Colonic mucosa (tissue), 4 donors: Measurements from ENCODE around the gene CLIC6. TPM values are rescaled to one million over a fixed set of nuclear protein-coding genes. Genes with fewer than 3 reads are reported as not detected.

Experiments used
- DNase-seq: peaks from one replicate; pipeline ENCODE4 v3.0.0-alpha.2; 2020
- H3K27ac ChIP-seq: fragments of 200-600 bp; one replicate; pipeline ENCODE4 v1.8.0; 2021
- H3K27me3 ChIP-seq: fragments of 200-600 bp; one replicate; pipeline ENCODE4 v1.8.0; 2021
- H3K36me3 ChIP-seq: fragments of 200-600 bp; one replicate; pipeline ENCODE4 v1.8.0; 2021
- H3K4me1 ChIP-seq: fragments of 200-600 bp; one replicate; pipeline ENCODE4 v1.8.0; 2021; ENCODE audit warnings: mild to moderate bottlenecking
- H3K4me3 ChIP-seq: fragments of 200-600 bp; one replicate; pipeline ENCODE4 v1.8.0; 2021
- H3K9ac ChIP-seq, 2 donors: one replicate each; pipeline ENCODE4 v1.7.0; 2013; ENCODE audit warnings: control low read depth in 2 of 2, low read depth in 2 of 2, low read length in 2 of 2
- H3K9me3 ChIP-seq: fragments of 200-600 bp; one replicate; pipeline ENCODE4 v1.8.0; 2021
- intact Hi-C: fragments of 100-400 bp; cut with DNase I; formaldehyde crosslinking; loops from one replicate; pipeline ENCODE4 v1.14.1; 2022
- total RNA-seq, 2 donors: library from RNA; stranded (reverse); fragmentation: NEBNext Ultra II Directional in 1 of 2; extraction: Animal tissue kit (Norgen Biotek cat#: 25700) in 1 of 2; gene quantifications; one replicate each; pipeline ENCODE4 v1.2.1, GENCODE V29; 2021
- TF ChIP-seq, protein P1 (sequence below): fragments of 200-600 bp; IDR thresholded peaks from one replicate; pipeline ENCODE4 v1.8.0; 2022; ENCODE audit warnings: antibody characterized with exemption, mild to moderate bottlenecking
- donor health status: healthy.
- donor health status: DM: no; HTN: no; CAD: no.
- donor health status: DM: no; HTN: no; CAD: no.

Gene CLIC6
- total RNA-seq, 2 donors from 2014 or later = 9.4 to 12.8 TPM

DNA sequence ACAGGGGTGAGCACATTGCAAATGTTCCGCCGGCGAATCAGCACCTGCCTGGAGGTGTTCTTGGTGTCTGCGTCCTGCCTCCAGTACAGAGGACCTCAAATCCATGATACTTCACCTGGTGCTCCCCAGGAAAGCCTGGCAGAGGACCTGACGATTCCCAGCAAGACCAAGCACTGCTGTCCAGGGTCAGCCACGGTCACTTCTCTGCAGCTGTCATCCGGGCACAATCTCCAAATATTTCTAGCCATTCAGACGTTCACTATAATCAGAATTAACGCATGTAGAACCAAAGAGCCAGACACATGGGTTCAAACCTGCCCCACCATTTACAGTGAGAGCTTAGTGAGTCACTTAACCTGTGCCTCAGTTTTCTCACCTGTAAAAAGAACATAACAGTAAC, 74.5 kb downstream of the CLIC6 start:
- Histone ChIP-seq H3K9ac (no peak overlapping the region), H3K4me3 (no peak overlapping the region), H3K27ac (no peak overlapping the region), H3K4me1 (peaks cover 5% of the 10 kb centered on the region), H3K27me3 (no peaks in the 10 kb centered on the region), H3K36me3 (no peaks in the 10 kb centered on the region), H3K9me3 (no peaks in the 10 kb centered on the region)
- DNase-seq = no peak
- TF ChIP-seq, protein P1, sequence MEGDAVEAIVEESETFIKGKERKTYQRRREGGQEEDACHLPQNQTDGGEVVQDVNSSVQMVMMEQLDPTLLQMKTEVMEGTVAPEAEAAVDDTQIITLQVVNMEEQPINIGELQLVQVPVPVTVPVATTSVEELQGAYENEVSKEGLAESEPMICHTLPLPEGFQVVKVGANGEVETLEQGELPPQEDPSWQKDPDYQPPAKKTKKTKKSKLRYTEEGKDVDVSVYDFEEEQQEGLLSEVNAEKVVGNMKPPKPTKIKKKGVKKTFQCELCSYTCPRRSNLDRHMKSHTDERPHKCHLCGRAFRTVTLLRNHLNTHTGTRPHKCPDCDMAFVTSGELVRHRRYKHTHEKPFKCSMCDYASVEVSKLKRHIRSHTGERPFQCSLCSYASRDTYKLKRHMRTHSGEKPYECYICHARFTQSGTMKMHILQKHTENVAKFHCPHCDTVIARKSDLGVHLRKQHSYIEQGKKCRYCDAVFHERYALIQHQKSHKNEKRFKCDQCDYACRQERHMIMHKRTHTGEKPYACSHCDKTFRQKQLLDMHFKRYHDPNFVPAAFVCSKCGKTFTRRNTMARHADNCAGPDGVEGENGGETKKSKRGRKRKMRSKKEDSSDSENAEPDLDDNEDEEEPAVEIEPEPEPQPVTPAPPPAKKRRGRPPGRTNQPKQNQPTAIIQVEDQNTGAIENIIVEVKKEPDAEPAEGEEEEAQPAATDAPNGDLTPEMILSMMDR = no peak
- intact Hi-C loops = loop anchor here (10.0 kb wide), 1 partner anchor 1202 kb away; no protein-coding TSS in a partner anchor

DNA sequence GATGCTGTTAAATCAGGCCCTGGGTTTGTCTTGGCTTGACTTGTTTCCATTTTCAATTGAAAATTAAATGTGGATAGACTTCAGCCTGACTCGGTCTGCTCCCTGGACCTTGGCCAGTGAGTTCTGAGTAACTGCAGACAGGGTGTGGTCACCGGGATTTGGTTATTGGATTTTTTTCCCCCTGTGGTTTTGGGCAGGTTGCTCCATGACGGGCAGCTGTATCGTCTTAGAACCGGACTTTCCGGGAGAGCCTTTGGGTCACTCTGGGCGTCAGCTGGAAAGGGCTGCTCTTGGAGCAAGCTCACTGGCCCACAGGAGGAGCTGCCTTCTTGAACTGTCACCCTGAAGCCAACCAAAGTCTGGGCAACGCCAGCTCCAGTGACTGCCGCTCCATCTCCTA, 75.0 kb downstream of the CLIC6 start:
- peak; percentile 49 for DNase-seq
- TF ChIP-seq, protein P1 = no peak
- no peak overlapping the region for H3K4me3 ChIP-seq
- peaks cover 5% of the 10 kb centered on the region for H3K4me1 ChIP-seq
- no peaks in the 10 kb centered on the region for H3K27me3 ChIP-seq
- intact Hi-C loops = loop anchor here (10.0 kb wide), 1 partner anchor 1201 kb away; no protein-coding TSS in a partner anchor
- no peak overlapping the region for H3K9ac ChIP-seq
- H3K36me3 ChIP-seq = no peaks in the 10 kb centered on the region
- no peak overlapping the region for H3K27ac ChIP-seq
- no peaks in the 10 kb centered on the region for H3K9me3 ChIP-seq

DNA sequence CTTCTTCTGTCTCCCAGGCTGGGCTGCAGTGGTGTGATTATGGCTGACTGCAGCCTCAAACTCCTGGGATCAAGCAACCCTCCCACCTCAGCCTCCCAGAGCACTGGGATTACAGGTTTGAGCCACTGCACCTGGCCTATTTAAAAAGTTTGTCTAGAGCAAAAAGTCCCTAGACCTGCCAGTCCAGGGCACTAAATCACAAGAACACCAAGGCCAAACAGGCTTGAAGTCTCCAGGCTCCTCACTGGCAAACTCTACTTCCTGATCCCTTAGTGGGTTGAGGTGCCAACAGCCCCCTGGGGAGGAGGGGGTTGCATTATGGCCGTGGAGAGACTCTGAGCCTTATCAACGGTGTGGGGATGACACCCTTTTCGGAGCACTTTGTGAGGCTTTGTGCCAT, 76.0 kb downstream of the CLIC6 start:
- TF ChIP-seq, protein P1 = no peak
- Histone ChIP-seq H3K27ac (no peak overlapping the region), H3K4me1 (peaks cover 5% of the 10 kb centered on the region), H3K4me3 (no peak overlapping the region), H3K9ac (no peak overlapping the region), H3K36me3 (no peaks in the 10 kb centered on the region), H3K9me3 (no peaks in the 10 kb centered on the region), H3K27me3 (no peaks in the 10 kb centered on the region)
- intact Hi-C loops = loop anchor here (5.0 to 10.0 kb wide), 2 partner anchors 658 to 1200 kb away; no protein-coding TSS in a partner anchor
- no peak for DNase-seq

DNA sequence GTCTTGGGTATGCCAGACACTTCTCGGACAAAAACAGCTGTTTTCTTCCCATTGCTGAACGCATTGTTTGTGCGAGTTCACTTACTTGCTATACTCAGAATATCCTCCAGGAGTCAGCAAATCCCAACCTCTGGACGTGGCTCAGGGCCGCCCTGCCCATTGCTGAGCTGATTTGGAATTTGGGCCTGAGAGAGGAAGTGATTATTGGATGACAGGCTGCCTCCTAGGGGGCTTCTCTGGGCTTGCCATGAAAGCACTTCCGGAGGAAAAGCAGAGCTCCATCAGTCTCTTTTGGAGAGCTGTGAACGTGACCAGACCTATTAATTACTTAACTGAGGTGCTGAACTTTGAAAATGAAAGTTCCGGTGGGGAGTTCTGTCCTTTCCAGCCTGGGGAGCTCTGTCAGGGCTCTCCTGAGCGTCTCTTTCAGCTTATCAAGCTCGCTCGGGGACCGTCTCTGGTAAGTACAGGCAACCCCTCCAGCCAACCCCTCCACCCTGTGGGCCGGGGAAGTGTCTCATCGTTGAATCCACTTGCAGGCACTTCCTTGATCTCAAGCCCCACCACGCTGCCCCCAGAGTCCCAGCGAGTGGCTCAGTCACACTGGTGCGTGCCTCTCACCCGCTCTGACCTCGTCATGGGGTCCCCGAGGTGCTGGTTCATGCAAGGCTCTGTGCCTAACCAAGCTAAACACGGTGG, 76.9 kb downstream of the CLIC6 start:
- intact Hi-C loops = loop anchor here (5.0 to 10.0 kb wide), 2 partner anchors 657 to 1199 kb away; no protein-coding TSS in a partner anchor
- H3K4me3 ChIP-seq = no peak overlapping the region

DNA sequence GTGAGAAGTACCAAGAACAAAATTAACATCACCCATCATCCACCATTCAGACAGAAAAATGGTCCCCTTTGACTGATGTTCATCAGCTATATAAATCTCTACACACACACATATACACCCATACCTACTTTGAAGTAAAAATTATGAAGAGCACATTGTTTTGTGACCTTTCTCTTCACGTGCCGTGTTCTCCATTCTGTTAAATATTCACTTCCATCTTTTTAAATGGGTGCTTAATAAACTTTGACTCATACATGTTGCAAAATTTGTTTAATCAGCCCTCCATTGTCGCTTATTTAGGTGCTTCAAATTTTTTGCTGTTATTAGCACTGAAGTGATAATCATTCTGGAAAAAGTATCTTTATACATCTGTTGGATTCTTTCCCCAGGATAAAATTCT, 80.1 kb downstream of the CLIC6 start:
- Histone ChIP-seq H3K27ac (no peak overlapping the region), H3K27me3 (no peaks in the 10 kb centered on the region), H3K9me3 (no peaks in the 10 kb centered on the region), H3K4me1 (peaks cover 5% of the 10 kb centered on the region), H3K9ac (no peak overlapping the region), H3K4me3 (no peak overlapping the region), H3K36me3 (no peaks in the 10 kb centered on the region)
- TF ChIP-seq, protein P1 = no peak
- intact Hi-C loops = loop anchor here (5.0 to 10.0 kb wide), 2 partner anchors 653 to 1196 kb away; no protein-coding TSS in a partner anchor
- no peak for DNase-seq

More for the DNA sequence above, 76.9 kb downstream of the CLIC6 start:
- DNase-seq = peak; percentile 68
- Histone ChIP-seq H3K9ac (peak overlapping the region in 1 of 2 donors; percentile 38), H3K4me1 (peaks cover 5% of the 10 kb centered on the region), H3K27me3 (no peaks in the 10 kb centered on the region), H3K36me3 (no peaks in the 10 kb centered on the region), H3K27ac (no peak overlapping the region), H3K9me3 (no peaks in the 10 kb centered on the region)
- TF ChIP-seq, protein P1 = peak; percentile 83
